Globus pallidus (tissue), 1 donor: ENCODE measurements around the gene SRP54.
"Not testable (repeated sequence)": the region's sequence is repeated elsewhere in the genome, so short reads cannot be mapped to it uniquely, and the experiment has no call there.

Experiments
- DNase-seq: peaks from one replicate; pipeline ENCODE4 v3.0.0-alpha.2; 2015; ENCODE audit warnings: low spot score

The SRP54 gene

DNA sequence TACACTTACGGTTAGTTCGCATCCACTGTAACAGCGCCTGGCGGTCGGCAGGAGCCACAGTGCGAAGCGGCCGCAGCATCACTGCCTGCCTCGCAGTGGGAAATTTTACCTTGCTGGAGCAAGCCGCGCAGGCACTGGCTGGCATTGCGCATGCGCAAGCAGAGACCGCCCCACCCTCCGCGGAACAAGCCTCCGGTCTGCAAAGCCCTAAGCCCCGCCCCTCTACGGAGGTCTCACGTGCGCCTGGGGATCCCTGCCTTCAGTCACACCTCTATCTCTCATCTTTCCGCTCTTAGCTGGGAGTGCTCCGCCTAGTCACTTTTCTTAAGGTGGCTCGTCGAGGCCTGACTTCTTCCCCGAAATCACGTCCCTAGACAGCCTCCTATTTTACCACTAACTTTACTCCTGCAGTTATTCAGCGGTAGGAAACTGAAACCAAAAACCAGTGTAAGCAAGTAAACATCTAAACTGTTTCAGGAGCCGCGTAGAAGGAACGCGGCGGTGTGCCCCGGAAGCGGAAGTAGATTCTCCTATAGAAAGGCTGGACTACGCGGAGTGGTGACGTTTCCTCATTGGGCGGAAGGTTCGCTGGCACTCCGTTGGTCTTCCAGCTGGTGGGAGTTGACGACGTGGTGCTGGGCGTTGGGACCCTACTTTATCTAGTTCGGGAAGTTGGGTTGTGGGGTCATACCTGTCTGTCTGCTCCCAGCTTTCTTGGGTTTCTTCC is at the start of gene SRP54:
TSS of gene SRP54 (plus strand) at position 572 of the 727 bp plus-strand sequence. CDS start 13,718 bp downstream, outside the sequence.
- peak; percentile 95 for DNase-seq

GRCh38 chr14:34933301-34933700 is 49.5 kb upstream of the SRP54 start:
- DNase-seq = no peak

GRCh38 chr14:34935488-34935887 is 47.3 kb upstream of the SRP54 start:
- DNase-seq = no peak

- no peak for DNase-seq
These were observed 45.4 kb upstream of the SRP54 start for GRCh38 chr14:34937442-34937841.

GRCh38 chr14:34937876-34938275 is 44.9 kb upstream of the SRP54 start:
- no peak for DNase-seq

DNA sequence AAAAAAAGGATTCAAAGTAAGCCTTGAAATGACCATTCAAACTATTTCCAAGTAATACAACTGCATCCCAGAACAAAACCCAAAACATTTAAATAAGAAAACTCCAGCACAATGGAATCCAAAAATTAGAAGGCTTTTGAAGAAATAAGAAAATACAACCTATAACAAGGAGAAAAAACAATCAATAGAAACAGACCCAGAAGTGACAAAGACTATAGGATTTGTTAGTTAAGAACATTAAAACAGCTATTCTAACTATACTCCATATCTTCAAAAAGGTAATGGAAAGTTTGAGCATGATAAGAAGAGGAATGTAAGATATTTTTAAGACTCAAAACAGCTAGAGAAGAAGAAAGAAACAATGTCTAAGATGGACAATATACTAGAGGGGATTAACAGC is 39.3 kb upstream of the SRP54 start:
- DNase-seq = no peak

DNA sequence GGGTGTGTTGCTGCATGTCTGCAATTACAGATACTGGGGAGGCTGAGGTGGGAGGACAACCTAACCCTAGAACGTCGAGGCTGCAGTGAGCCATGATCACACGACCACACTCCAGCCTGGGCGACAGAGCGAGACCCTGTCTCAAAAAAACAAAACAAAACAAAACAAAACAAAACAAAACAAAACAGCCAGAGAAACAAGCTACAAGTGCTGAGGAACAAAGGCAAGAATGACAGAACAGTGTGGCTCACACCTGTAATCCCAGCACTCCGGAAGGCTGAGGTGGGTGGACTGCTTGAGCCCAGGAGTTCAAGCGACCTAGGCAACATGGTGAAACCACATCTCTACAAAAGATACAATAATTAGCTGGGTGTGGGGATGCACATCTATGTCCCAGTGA is 38.0 kb upstream of the SRP54 start:
- DNase-seq = no peak

GRCh38 chr14:34946699-34947098 is 36.1 kb upstream of the SRP54 start:
- DNase-seq = no peak

DNA sequence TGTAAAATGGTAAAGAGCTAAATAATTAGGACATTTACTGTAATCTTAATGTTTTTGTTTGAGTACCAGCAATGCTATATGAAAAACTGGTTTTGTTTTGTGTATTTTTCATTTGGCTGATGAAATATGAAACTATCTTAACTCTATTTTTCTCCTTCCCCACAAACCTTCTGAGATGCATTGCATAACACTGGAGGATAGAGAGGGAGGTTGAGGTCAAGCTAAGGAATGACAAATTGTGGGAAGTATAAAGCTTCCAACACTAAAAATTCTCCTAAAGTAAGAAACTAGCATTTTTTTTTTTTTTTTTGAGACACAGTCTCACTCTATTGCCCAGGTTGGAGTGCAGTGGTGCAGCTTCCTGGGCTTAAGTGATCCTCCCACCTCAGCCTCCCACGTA is 31.5 kb upstream of the SRP54 start:
- no peak for DNase-seq

DNA sequence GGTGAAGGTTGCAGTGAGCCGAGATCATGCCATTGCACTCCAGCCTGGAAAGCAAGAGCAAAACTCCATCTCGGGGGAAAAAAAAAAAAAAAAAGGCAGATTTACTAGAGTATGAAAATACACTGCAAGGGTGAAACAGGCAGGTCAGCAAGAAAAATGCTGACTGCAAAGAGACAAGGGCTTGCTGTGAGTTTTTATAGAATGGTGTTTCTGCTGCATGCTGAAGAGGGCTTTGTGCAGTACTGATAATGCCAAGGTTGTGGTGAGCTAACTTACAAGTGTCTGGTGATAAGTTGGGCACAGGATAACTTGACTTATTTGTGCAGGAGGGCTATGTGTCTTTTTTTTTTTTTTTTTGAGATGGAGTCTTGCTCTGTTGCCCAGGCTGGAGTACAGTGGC is 25.9 kb upstream of the SRP54 start:
- DNase-seq = no peak

- no peak for DNase-seq
These were observed 25.0 kb upstream of the SRP54 start for GRCh38 chr14:34957771-34958286.

DNA sequence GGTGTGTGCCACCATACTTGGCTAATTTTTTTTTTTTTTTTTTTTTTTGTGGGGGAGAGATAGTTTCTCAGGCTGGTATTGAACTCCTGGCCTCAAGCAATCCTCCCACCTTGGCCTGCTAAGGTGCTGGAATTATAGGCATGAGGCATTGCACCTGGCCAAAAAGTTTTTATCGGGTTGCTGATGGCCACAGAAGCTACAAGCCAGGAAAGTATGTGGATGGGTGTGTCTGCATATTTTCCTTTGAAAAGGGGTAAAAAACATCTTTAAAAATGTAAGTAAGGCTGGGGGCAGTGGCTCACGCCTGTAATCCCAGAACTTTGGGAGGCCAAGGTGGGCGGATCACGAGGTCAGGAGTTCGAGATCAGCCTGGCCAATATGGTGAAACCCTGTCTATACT is 20.7 kb upstream of the SRP54 start:
- not testable (repeated sequence) for DNase-seq

DNA sequence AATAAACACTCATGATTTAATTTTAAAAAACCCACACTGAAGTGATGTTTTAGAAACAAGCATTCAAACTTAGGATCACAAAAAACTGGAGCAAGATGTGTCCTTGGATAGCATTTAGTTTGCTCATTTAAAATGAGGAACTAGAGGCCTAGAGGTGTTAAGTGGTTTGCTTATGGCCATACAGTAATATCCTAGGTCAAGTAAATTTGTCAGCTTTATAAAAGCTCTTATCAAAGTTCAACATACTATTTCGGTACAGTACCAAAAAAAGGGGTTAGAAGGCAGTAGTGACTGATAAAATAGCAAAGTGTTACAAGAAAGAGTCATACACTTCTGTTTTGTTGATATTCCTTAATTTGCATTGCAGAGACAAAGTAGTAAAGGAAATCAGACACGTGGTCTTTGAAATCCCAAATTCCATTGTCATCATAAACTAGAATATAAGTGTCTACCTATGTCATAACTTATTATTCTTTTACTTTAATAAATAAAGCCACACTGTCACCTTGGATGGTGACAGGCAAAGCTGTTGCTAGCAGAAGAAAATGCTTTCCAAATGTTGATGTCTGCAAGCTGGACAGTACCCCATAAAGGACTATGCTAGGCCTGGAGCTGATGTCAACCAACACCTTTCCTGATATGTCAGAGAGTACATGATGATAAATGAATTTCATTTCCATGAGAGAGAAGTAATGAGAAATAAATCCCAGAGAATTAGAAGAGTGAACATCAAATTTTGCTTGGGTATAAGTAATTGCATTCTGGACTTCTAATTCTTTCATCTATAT is 17.6 kb upstream of the SRP54 start:
- no peak for DNase-seq

DNA sequence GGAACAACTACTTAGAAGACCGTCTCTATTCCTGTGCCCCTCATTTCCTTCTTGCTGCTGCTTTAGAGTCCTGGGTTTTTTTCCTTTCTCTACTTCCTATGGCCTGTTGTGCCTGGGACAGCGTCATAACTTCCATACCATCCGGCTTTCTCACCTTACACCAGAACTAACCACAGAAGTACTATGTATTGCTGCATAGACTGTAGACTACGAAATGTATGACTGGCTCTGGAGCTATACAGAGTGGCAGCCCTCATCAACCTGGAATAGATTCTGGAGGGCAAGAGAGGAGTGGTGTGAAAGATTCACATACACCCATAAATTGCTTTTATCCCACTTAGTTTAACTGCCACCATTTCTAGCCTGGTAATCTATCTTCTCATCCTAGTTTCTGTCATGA is 16.9 kb upstream of the SRP54 start:
- no peak for DNase-seq

GRCh38 chr14:34966413-34966812 is 16.4 kb upstream of the SRP54 start:
- DNase-seq = no peak

DNA sequence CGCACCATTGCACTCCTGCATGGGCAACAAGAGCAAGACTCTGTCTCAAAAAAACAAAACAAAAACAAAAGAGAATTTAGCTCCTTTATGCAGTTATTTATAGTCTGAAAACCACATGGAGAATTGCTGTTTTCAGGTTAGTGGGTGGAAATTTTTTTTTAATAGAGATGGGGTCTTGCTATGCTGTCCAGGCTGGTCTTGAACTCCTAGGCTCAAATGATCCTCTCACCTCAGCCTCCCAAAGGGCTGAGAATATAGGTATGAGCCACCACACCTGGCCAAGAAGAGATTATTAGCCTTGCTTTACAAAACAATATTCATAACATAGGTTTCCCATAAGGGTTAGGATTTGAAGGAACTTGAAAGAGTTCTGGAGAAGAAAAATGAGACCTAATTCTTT is 12.1 kb upstream of the SRP54 start:
- no peak for DNase-seq

GRCh38 chr14:34971381-34971780 is 11.4 kb upstream of the SRP54 start:
- no peak for DNase-seq

- no peak for DNase-seq
These were observed 11.0 kb upstream of the SRP54 start for GRCh38 chr14:34971801-34972200.

DNA sequence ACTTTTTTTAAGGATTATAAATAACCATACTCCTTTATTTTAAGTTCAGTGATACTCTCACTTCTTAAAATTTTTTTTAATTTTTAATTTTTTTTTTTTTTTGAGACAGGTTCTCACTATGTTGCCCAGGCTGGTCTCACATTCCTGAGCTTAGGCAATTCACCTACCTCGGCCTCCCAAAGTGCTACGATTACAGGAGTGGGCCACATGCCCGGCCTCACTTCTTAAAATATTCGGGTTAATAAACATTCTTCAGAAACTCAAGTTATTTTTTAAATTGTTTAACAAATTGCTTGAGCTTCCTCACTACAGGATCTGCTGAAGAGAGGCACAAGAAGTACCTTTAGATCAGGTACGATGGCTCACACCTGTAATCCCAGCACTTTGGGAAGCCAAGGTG is 4.3 kb upstream of the SRP54 start:
- no peak for DNase-seq

- DNase-seq = no peak
These were observed 2.4 kb upstream of the SRP54 start for GRCh38 chr14:34980337-34980900.

DNA sequence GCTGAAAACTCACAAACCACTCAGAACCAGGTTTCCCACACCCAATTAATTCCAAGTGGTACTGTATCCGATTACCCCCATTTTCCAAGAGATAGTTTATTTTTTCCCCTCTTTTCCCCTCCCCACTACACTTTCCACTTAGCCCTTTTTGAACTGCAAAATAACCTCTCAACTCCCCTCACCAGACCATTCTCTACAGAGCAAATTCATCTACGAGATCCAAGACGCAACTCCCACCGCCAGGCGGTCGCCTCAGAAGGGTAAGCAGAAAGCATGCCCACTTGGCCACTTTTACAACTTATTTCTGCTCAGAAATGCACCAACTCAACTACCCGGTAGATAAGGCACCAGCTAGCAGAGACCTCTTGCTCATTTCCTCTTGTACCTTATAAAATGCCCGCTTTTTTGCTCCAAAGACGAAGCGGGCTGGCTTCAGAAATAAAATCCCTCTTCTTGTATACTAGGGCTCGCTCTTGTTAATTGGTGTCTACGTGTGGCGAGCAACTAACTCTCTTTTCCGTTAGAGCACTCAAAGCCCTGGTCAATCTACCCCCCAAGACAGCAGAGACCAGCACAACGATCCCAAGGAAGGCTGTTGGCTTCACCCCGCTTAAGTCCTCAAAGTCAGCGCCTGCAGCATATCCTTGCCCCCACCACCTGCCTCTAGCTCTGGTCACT is 910 bp upstream of the SRP54 start:
- no peak for DNase-seq

- DNase-seq = no peak
These were observed 462 bp downstream of the SRP54 start for GRCh38 chr14:34983148-34983760.
